GM23338 (cell line): ENCODE measurements around the gene AZGP1. TPM values are rescaled to one million over a fixed set of nuclear protein-coding genes. Genes with fewer than 3 reads are reported as not detected.

ENCODE experiments used
- ATAC-seq: fragments of 200-7000 bp; cut with Tn5 transposase; 3 replicates; pipeline ENCODE4 v1.9.1; 2020
- DNase-seq: peaks from one replicate; pipeline ENCODE4 v3.0.0-alpha.2; 2015; ENCODE audit warnings: low spot score
- H2AFZ ChIP-seq: fragments of 200-600 bp; sonication (generic); 2 replicates; pipeline ENCODE4 v1.8.0; 2016; ENCODE audit warnings: antibody characterized with exemption, mild to moderate bottlenecking, moderate library complexity
- H3F3A ChIP-seq: fragments of 200-600 bp; sonication (generic); replicated peaks from 2 replicates; pipeline ENCODE4 v1.8.0; 2017; ENCODE audit warnings: antibody characterized with exemption, mixed run types, low read depth
- H3K27ac ChIP-seq: fragments of 200-600 bp; sonication (generic); 2 replicates; pipeline ENCODE4 v1.6.1; 2016; ENCODE audit warnings: low read depth
- H3K27me3 ChIP-seq: fragments of 200-600 bp; sonication (generic); 2 replicates; pipeline ENCODE4 v1.8.0; 2016; ENCODE audit warnings: mild to moderate bottlenecking, mixed run types, moderate library complexity; ENCODE audit not compliant: insufficient read depth
- H3K36me3 ChIP-seq: fragments of 200-600 bp; sonication (generic); 2 replicates; pipeline ENCODE4 v1.8.0; 2016; ENCODE audit warnings: mild to moderate bottlenecking; ENCODE audit not compliant: insufficient read depth
- H3K4me1 ChIP-seq: fragments of 200-600 bp; sonication (generic); 2 replicates; pipeline ENCODE4 v1.8.0; 2016; ENCODE audit warnings: mild to moderate bottlenecking, moderate library complexity; ENCODE audit not compliant: insufficient read depth
- H3K4me2 ChIP-seq: fragments of 200-600 bp; sonication (generic); 2 replicates; pipeline ENCODE4 v1.7.1; 2017; ENCODE audit warnings: mixed run types
- H3K4me3 ChIP-seq: fragments of 200-600 bp; sonication (generic); 2 replicates; pipeline ENCODE4 v1.6.1; 2016; ENCODE audit warnings: mixed run types
- H3K79me2 ChIP-seq: fragments of 200-600 bp; sonication (generic); replicated peaks from 2 replicates; pipeline ENCODE4 v1.8.0; 2017; ENCODE audit warnings: mild to moderate bottlenecking; ENCODE audit not compliant: insufficient read depth
- H3K9me2 ChIP-seq: fragments of 200-600 bp; sonication (generic); 2 replicates; pipeline ENCODE4 v1.8.0; 2017; ENCODE audit not compliant: insufficient read depth
- H4K20me1 ChIP-seq: fragments of 200-600 bp; sonication (generic); replicated peaks from 2 replicates; pipeline ENCODE4 v1.8.0; 2017; ENCODE audit warnings: mild to moderate bottlenecking; ENCODE audit not compliant: insufficient read depth
- H3K27ac Mint-ChIP-seq: 2 replicates; pipeline ENCODE4 v1.8.0; 2020; ENCODE audit warnings: inconsistent platforms, mild to moderate bottlenecking, moderate library complexity, mixed read lengths
- H3K27me3 Mint-ChIP-seq: 3 replicates; pipeline ENCODE4 v1.8.0; 2022; ENCODE audit warnings: low read depth, mild to moderate bottlenecking, moderate library complexity, mixed read lengths, inconsistent platforms; ENCODE audit not compliant: insufficient read depth, poor library complexity
- H3K36me3 Mint-ChIP-seq: 3 replicates; pipeline ENCODE4 v1.8.0; 2021; ENCODE audit warnings: low read depth, mild to moderate bottlenecking, inconsistent platforms, moderate library complexity, mixed read lengths
- H3K4me1 Mint-ChIP-seq: 3 replicates; pipeline ENCODE4 v1.8.0; 2020; ENCODE audit warnings: mild to moderate bottlenecking, inconsistent platforms, mixed read lengths
- H3K4me3 Mint-ChIP-seq: 3 replicates; pipeline ENCODE4 v1.8.0; 2021; ENCODE audit warnings: moderate library complexity, mild to moderate bottlenecking, inconsistent platforms, mixed read lengths
- H3K9me3 Mint-ChIP-seq: 3 replicates; pipeline ENCODE4 v1.8.0; 2020; ENCODE audit warnings: moderate library complexity, mild to moderate bottlenecking, inconsistent platforms, mixed read lengths
- CREB1 ChIP-seq: fragments of 250-450 bp; sonication (Bioruptor Pico); IDR thresholded peaks from 2 replicates; pipeline ENCODE4 v1.5.0; 2020; ENCODE audit warnings: low read depth, mild to moderate bottlenecking, moderate library complexity
- EZH2 ChIP-seq: fragments of 200-600 bp; sonication (generic); IDR thresholded peaks from one replicate; pipeline ENCODE4 v1.8.0; 2017; ENCODE audit warnings: antibody characterized with exemption, mild to moderate bottlenecking, low read depth; ENCODE audit not compliant: unreplicated experiment
- EZH2phosphoT487 ChIP-seq: fragments of 200-600 bp; sonication (generic); IDR thresholded peaks from one replicate; pipeline ENCODE4 v1.8.1; 2018; ENCODE audit warnings: antibody characterized with exemption; ENCODE audit not compliant: unreplicated experiment
- JUNB ChIP-seq: IDR thresholded peaks from one replicate; pipeline ENCODE4 v1.6.1; 2016; ENCODE audit warnings: antibody characterized with exemption; ENCODE audit not compliant: unreplicated experiment
- NANOG ChIP-seq: IDR thresholded peaks from 2 replicates; pipeline ENCODE4 v1.6.1; 2016; ENCODE audit warnings: antibody characterized with exemption, borderline replicate concordance
- POLR2AphosphoS5 ChIP-seq: IDR thresholded peaks from 2 replicates; pipeline ENCODE4 v1.6.1; 2016; ENCODE audit warnings: antibody characterized with exemption, low read depth
- STAT1 ChIP-seq: IDR thresholded peaks from one replicate; pipeline ENCODE4 v1.6.1; 2016; ENCODE audit warnings: antibody characterized with exemption; ENCODE audit not compliant: unreplicated experiment
- ZNF114 ChIP-seq: fragments of 250-450 bp; sonication (Bioruptor Pico); IDR thresholded peaks from 2 replicates; pipeline ENCODE4 v1.5.0; 2020; ENCODE audit warnings: mild to moderate bottlenecking, moderate library complexity
- ZNF331 ChIP-seq: fragments of 250-450 bp; sonication (Bioruptor Pico); IDR thresholded peaks from 2 replicates; pipeline ENCODE4 v1.5.0; 2020; ENCODE audit warnings: low read depth, mild to moderate bottlenecking, moderate library complexity
- polyA plus RNA-seq: library from polyadenylated mRNA; unstranded; fragments of >200 nt; fragmentation: Nextera tagmentation; extraction: Ambion mirVana; gene quantifications from 2 replicates; pipeline ENCODE4 v1.2.1, GENCODE V29; 2016
- total RNA-seq: library from RNA; depleted of rRNA; stranded (reverse); fragments of >200 nt; shearing (Covaris generic); gene quantifications from 2 replicates; pipeline ENCODE4 v1.2.3, GENCODE V29; 2014
- TF ChIP-seq, protein P1 (sequence below): IDR thresholded peaks from 2 replicates; pipeline ENCODE4 v1.6.1; 2016; ENCODE audit warnings: antibody characterized with exemption
- TF ChIP-seq, protein P2 (sequence below), 2 experiments: fragments of 200-600 bp in 1 of 2; sonication (generic) in 1 of 2; conservative IDR thresholded peaks; 2 replicates each; pipeline versions ENCODE4 v1.5.1 to v1.6.1; 2016 to 2017; ENCODE audit warnings: antibody characterized with exemption in 2 of 2, low read depth in 2 of 2, mild to moderate bottlenecking in 2 of 2, moderate library complexity in 1 of 2
- TF ChIP-seq, protein P3 (sequence below): IDR thresholded peaks from one replicate; pipeline ENCODE4 v1.6.1; 2018; ENCODE audit warnings: antibody characterized with exemption; ENCODE audit not compliant: unreplicated experiment
- TF ChIP-seq, protein P4 (sequence below): fragments of 250-450 bp; sonication (Bioruptor Pico); IDR thresholded peaks from 2 replicates; pipeline ENCODE4 v1.5.0; 2020; ENCODE audit warnings: mild to moderate bottlenecking, moderate library complexity

The AZGP1 gene
- total and polyA plus RNA-seq, 2 experiments from 2014 or later: 0.17 to 1.3 TPM

DNA sequence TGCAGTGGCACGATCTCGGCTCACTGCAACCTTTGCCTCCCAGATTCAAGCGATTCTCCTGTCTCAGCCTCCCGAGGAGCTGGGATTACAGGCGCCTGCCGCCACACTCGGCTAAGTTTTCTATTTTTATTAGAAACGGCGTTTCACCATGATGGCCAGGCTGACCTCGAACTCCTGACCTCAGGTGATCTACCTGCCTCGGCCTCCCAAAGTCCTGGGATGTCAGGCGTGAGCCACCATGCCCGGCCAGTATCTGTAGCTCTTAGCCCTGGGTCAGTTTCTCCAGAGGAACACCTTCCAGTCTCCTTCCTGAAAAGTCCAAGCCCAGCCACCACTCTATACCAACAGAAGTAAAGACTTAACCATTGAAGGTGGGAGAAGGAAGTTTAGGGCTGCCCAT, 24.4 kb upstream of the AZGP1 start:
- H3K4me1 ChIP-seq: peaks cover 9% of the 10 kb centered on the region; the same call in 1 of the 2 replicates
- no peaks in the 10 kb centered on the region for H3K9me2 ChIP-seq
- no peak for TF ChIP-seq CREB1
- TF ChIP-seq EZH2: no peak
- no peak for TF ChIP-seq ZNF114 (CRISPR knock-in tag)
- TF ChIP-seq, protein P1, sequence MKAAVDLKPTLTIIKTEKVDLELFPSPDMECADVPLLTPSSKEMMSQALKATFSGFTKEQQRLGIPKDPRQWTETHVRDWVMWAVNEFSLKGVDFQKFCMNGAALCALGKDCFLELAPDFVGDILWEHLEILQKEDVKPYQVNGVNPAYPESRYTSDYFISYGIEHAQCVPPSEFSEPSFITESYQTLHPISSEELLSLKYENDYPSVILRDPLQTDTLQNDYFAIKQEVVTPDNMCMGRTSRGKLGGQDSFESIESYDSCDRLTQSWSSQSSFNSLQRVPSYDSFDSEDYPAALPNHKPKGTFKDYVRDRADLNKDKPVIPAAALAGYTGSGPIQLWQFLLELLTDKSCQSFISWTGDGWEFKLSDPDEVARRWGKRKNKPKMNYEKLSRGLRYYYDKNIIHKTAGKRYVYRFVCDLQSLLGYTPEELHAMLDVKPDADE: no peak
- TF ChIP-seq, protein P2, sequence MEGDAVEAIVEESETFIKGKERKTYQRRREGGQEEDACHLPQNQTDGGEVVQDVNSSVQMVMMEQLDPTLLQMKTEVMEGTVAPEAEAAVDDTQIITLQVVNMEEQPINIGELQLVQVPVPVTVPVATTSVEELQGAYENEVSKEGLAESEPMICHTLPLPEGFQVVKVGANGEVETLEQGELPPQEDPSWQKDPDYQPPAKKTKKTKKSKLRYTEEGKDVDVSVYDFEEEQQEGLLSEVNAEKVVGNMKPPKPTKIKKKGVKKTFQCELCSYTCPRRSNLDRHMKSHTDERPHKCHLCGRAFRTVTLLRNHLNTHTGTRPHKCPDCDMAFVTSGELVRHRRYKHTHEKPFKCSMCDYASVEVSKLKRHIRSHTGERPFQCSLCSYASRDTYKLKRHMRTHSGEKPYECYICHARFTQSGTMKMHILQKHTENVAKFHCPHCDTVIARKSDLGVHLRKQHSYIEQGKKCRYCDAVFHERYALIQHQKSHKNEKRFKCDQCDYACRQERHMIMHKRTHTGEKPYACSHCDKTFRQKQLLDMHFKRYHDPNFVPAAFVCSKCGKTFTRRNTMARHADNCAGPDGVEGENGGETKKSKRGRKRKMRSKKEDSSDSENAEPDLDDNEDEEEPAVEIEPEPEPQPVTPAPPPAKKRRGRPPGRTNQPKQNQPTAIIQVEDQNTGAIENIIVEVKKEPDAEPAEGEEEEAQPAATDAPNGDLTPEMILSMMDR (conservative IDR thresholded peaks at IDR 0.05; ENCODE audit: low read depth in 2 of 2): no peak
- TF ChIP-seq, protein P3, sequence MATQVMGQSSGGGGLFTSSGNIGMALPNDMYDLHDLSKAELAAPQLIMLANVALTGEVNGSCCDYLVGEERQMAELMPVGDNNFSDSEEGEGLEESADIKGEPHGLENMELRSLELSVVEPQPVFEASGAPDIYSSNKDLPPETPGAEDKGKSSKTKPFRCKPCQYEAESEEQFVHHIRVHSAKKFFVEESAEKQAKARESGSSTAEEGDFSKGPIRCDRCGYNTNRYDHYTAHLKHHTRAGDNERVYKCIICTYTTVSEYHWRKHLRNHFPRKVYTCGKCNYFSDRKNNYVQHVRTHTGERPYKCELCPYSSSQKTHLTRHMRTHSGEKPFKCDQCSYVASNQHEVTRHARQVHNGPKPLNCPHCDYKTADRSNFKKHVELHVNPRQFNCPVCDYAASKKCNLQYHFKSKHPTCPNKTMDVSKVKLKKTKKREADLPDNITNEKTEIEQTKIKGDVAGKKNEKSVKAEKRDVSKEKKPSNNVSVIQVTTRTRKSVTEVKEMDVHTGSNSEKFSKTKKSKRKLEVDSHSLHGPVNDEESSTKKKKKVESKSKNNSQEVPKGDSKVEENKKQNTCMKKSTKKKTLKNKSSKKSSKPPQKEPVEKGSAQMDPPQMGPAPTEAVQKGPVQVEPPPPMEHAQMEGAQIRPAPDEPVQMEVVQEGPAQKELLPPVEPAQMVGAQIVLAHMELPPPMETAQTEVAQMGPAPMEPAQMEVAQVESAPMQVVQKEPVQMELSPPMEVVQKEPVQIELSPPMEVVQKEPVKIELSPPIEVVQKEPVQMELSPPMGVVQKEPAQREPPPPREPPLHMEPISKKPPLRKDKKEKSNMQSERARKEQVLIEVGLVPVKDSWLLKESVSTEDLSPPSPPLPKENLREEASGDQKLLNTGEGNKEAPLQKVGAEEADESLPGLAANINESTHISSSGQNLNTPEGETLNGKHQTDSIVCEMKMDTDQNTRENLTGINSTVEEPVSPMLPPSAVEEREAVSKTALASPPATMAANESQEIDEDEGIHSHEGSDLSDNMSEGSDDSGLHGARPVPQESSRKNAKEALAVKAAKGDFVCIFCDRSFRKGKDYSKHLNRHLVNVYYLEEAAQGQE: no peak
- TF ChIP-seq ZNF331: no peak
- TF ChIP-seq STAT1: no peak
- no peak for TF ChIP-seq EZH2phosphoT487
- TF ChIP-seq POLR2AphosphoS5: no peak
- no peak for TF ChIP-seq NANOG
- no peak for TF ChIP-seq JUNB
- TF ChIP-seq, protein P4, sequence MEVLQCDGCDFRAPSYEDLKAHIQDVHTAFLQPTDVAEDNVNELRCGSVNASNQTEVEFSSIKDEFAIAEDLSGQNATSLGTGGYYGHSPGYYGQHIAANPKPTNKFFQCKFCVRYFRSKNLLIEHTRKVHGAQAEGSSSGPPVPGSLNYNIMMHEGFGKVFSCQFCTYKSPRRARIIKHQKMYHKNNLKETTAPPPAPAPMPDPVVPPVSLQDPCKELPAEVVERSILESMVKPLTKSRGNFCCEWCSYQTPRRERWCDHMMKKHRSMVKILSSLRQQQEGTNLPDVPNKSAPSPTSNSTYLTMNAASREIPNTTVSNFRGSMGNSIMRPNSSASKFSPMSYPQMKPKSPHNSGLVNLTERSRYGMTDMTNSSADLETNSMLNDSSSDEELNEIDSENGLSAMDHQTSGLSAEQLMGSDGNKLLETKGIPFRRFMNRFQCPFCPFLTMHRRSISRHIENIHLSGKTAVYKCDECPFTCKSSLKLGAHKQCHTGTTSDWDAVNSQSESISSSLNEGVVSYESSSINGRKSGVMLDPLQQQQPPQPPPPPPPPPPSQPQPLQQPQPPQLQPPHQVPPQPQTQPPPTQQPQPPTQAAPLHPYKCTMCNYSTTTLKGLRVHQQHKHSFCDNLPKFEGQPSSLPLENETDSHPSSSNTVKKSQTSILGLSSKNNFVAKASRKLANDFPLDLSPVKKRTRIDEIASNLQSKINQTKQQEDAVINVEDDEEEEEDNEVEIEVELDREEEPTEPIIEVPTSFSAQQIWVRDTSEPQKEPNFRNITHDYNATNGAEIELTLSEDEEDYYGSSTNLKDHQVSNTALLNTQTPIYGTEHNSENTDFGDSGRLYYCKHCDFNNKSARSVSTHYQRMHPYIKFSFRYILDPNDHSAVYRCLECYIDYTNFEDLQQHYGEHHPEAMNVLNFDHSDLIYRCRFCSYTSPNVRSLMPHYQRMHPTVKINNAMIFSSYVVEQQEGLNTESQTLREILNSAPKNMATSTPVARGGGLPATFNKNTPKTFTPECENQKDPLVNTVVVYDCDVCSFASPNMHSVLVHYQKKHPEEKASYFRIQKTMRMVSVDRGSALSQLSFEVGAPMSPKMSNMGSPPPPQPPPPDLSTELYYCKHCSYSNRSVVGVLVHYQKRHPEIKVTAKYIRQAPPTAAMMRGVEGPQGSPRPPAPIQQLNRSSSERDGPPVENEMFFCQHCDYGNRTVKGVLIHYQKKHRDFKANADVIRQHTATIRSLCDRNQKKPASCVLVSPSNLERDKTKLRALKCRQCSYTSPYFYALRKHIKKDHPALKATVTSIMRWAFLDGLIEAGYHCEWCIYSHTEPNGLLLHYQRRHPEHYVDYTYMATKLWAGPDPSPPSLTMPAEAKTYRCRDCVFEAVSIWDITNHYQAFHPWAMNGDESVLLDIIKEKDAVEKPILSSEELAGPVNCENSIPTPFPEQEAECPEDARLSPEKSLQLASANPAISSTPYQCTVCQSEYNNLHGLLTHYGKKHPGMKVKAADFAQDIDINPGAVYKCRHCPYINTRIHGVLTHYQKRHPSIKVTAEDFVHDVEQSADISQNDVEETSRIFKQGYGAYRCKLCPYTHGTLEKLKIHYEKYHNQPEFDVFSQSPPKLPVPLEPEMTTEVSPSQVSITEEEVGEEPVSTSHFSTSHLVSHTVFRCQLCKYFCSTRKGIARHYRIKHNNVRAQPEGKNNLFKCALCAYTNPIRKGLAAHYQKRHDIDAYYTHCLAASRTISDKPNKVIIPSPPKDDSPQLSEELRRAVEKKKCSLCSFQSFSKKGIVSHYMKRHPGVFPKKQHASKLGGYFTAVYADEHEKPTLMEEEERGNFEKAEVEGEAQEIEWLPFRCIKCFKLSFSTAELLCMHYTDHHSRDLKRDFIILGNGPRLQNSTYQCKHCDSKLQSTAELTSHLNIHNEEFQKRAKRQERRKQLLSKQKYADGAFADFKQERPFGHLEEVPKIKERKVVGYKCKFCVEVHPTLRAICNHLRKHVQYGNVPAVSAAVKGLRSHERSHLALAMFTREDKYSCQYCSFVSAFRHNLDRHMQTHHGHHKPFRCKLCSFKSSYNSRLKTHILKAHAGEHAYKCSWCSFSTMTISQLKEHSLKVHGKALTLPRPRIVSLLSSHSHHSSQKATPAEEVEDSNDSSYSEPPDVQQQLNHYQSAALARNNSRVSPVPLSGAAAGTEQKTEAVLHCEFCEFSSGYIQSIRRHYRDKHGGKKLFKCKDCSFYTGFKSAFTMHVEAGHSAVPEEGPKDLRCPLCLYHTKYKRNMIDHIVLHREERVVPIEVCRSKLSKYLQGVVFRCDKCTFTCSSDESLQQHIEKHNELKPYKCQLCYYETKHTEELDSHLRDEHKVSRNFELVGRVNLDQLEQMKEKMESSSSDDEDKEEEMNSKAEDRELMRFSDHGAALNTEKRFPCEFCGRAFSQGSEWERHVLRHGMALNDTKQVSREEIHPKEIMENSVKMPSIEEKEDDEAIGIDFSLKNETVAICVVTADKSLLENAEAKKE (CRISPR knock-in tag): no peak
- no peak overlapping the region for H3K27ac Mint-ChIP-seq
- no peak overlapping the region for H3K4me3 ChIP-seq
- H3F3A ChIP-seq: peaks cover 6% of the 10 kb centered on the region
- H3K4me2 ChIP-seq: no peak overlapping the region
- DNase-seq (no peak), ATAC-seq (no peak)
- H3K9me3 Mint-ChIP-seq: no peaks in the 10 kb centered on the region; the same call in 2 of the 3 replicates
- H3K27ac ChIP-seq: no peak overlapping the region
- peaks cover 9% of the 10 kb centered on the region; the same call in 2 of the 3 replicates for H3K4me1 Mint-ChIP-seq
- peaks cover 2% of the 10 kb centered on the region; the same call in 2 of the 3 replicates for H3K36me3 Mint-ChIP-seq
- no peaks in the 10 kb centered on the region for H4K20me1 ChIP-seq
- no peak overlapping the region for H3K4me3 Mint-ChIP-seq
- no peak overlapping the region for H2AFZ ChIP-seq
- H3K79me2 ChIP-seq: no peaks in the 10 kb centered on the region
- no peaks in the 10 kb centered on the region for H3K27me3 ChIP-seq
- H3K27me3 Mint-ChIP-seq: peaks cover 10% of the 10 kb centered on the region
- H3K36me3 ChIP-seq: no peaks in the 10 kb centered on the region
